NCI-H526 (cell line): Measurements from ENCODE around the gene MAN1A1.
A peak's percentile ranks its signal among the peaks of the same experiment; 100 is the strongest.

Experiments used
- DNase-seq, 2 experiments: peaks; one replicate each; lab custom pipeline; 2025; lab: John Stamatoyannopoulos, UW

Gene MAN1A1

GRCh38 chr6:119325559-119326265, 23.8 kb downstream of the MAN1A1 start:
- DNase-seq, result peak; percentile 88 to 90

GRCh38 chr6:119324718-119325117, 24.8 kb downstream of the MAN1A1 start:
- no peak for DNase-seq

- DNase-seq, result no peak
Observed at GRCh38 chr6:119323931-119324330, 25.6 kb downstream of the MAN1A1 start.

- no peak for DNase-seq
Observed at GRCh38 chr6:119323478-119323877, 26.1 kb downstream of the MAN1A1 start.

- DNase-seq, result no peak
Observed at GRCh38 chr6:119322715-119323350, 26.7 kb downstream of the MAN1A1 start.

GRCh38 chr6:119322034-119322433, 27.5 kb downstream of the MAN1A1 start:
- DNase-seq, result no peak

- no peak for DNase-seq
Observed at GRCh38 chr6:119319694-119320093, 29.9 kb downstream of the MAN1A1 start.

- DNase-seq, result no peak
Observed at GRCh38 chr6:119318730-119319129, 30.8 kb downstream of the MAN1A1 start.

- no peak for DNase-seq
Observed at GRCh38 chr6:119318176-119318575, 31.4 kb downstream of the MAN1A1 start.

GRCh38 chr6:119317007-119317406, 32.6 kb downstream of the MAN1A1 start:
- no peak for DNase-seq

GRCh38 chr6:119314885-119315272, 34.7 kb downstream of the MAN1A1 start:
- DNase-seq, result no peak

GRCh38 chr6:119313937-119314884, 35.4 kb downstream of the MAN1A1 start:
- no peak for DNase-seq

GRCh38 chr6:119312875-119313338, 36.7 kb downstream of the MAN1A1 start:
- DNase-seq, result no peak

GRCh38 chr6:119312441-119312840, 37.1 kb downstream of the MAN1A1 start:
- DNase-seq, result no peak

GRCh38 chr6:119311514-119312142, 37.9 kb downstream of the MAN1A1 start:
- DNase-seq, result no peak

- no peak for DNase-seq
Observed at GRCh38 chr6:119310486-119311036, 39.0 kb downstream of the MAN1A1 start.

- DNase-seq, result no peak
Observed at GRCh38 chr6:119308991-119309657, 40.4 kb downstream of the MAN1A1 start.

GRCh38 chr6:119308048-119308570, 41.5 kb downstream of the MAN1A1 start:
- no peak for DNase-seq

- DNase-seq, result no peak
Observed at GRCh38 chr6:119307056-119307455, 42.5 kb downstream of the MAN1A1 start.

GRCh38 chr6:119306396-119306968, 43.1 kb downstream of the MAN1A1 start:
- DNase-seq, result no peak
